GM19328 (cell line): ENCODE data around the gene FAM131A.

Experiments used
- ATAC-seq: cut with Tn5 transposase; IDR thresholded peaks from one replicate; pipeline ENCODE4 v1.9.1; 2021; ENCODE audit warnings: mild to moderate bottlenecking, moderate library complexity; ENCODE audit not compliant: unreplicated experiment

FAM131A gene

DNA sequence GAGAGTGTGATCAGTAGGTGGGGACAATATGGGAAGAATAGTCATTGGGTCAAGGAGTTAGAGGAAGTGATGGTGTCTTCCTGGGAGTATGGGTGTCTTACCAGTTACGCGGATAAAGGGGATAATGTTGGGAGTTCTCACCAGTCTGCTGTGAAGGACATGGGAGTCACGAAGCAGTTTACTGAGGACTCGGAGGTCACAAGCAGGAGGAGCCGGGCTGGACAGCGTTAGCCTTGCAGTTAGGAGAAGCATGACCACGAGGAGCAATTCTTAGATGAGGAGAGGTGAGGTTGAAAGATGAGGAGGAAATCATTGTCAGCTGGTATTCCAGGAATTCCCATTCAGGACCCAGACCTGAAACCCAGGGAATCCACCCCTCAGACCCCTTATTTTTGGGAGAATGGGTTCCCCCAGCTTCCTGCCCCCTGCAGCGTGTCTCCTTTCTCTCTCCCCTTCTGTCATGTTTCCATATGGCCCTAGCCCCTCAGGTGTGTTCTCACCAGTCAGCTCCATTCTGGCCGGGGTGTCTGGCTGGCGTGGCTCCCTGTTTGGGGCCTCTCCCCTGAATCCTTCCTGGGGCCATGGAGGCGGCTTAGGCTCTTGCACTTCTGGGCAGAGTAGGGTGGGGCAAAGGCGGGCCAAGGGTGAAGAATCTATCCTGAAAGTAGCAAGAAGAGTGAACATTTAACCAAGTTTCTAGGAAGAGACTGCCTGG, 38.5 kb downstream of the FAM131A start:
- ATAC-seq = no peak

DNA sequence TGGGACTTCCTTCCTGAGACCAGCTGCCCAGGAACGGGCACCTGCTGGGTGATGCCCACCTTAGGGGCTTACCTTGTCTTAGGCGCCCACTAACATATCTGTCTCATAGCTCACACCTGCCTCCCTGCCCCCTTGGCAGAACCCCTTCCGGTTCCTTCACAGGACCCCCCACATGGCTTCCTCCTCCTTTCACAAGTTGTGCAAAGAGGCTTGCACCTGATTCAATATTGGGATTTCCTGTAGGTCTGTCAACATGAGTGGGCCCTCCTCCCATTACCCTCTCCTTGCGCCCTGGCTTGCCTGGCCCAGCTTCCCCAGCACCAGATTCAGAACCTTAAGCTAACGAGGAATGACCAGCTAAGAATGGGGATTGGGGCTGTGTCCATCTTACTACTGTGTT, 40.0 kb downstream of the FAM131A start:
- ATAC-seq = no peak

GRCh38 chr3:184377882-184378445, 40.6 kb downstream of the FAM131A start, which contains the start of gene THPO:
TSS of gene THPO (minus strand) at chr3:184378207. CDS start at chr3:184376259, 1,948 bp downstream.
- no peak for ATAC-seq

- no peak for ATAC-seq
Observed at GRCh38 chr3:184378651-184379357, 41.4 kb downstream of the FAM131A start.

GRCh38 chr3:184379358-184380184, 42.2 kb downstream of the FAM131A start, which contains the start of gene CHRD:
TSS of gene CHRD (plus strand) at chr3:184380054. CDS start at chr3:184380319, 265 bp downstream.
- no peak for ATAC-seq

DNA sequence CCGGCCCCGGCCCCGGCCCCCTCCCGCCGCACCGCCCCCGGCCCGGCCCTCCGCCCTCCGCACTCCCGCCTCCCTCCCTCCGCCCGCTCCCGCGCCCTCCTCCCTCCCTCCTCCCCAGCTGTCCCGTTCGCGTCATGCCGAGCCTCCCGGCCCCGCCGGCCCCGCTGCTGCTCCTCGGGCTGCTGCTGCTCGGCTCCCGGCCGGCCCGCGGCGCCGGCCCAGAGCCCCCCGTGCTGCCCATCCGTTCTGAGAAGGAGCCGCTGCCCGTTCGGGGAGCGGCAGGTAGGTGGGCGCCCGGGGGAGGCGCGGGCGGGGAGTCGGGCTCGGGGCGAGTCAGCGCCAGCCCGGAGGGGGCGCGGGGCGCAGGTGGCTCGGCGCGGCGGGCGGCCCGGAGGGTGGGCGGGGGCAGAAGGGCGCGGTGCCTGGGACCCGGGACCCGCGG, 42.8 kb downstream of the FAM131A start:
- ATAC-seq = no peak

DNA sequence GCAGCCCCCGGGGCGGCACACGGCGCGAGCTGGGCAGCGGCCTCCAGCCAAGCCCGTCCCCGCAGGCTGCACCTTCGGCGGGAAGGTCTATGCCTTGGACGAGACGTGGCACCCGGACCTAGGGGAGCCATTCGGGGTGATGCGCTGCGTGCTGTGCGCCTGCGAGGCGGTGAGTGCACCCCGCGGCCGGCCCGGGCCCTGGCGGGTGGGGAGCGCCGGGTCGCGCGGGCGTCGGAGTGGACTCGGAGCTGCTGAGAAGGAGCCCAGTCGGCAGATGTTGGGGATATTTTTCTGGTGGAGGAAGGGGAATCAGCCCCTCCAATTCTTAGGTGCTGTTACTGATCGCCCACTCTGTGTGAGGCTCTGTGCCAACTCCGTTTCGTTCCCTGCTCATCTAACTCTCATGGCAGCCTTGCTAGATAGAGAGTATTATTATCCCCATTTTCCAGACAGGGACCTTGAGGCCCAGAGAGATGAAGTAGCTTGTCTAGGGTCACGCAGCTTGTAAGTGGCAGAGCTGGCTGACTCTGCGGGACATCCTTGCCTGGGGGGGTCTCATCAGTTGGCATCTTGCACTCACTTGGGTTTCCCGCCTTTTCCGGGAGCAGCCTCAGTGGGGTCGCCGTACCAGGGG, 43.3 kb downstream of the FAM131A start:
- ATAC-seq = no peak

DNA sequence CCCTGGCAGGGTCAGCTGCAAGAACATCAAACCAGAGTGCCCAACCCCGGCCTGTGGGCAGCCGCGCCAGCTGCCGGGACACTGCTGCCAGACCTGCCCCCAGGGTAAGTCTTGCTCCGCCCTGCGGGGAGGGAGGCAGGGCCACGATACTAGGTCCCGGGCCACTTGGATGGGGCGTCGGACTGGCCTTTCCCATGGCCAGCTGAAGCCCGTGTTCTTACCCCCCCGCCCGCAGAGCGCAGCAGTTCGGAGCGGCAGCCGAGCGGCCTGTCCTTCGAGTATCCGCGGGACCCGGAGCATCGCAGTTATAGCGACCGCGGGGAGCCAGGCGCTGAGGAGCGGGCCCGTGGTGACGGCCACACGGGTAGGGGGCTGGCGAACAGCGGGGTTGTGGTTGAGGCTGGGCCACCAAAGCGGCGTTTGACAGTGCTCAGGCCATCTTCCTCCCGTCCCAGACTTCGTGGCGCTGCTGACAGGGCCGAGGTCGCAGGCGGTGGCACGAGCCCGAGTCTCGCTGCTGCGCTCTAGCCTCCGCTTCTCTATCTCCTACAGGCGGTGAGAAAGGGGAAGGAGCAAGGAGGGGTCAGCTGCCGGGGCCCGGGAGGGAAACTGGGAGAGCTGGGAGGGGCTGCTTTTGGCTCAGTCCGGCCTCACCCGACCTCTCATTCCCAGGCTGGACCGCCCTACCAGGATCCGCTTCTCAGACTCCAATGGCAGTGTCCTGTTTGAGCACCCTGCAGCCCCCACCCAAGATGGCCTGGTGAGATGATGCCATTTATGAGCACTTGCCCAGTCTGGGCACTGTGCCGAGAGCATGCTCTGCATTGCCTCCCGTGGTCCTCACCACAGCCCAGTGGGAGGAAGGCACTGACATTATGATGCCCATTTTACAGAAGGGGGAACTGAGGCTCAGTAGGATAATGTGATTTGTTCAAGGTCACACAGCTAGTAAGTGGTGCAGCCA, 44.1 kb downstream of the FAM131A start:
- no peak for ATAC-seq

- ATAC-seq = no peak
Observed at GRCh38 chr3:184382326-184383032, 45.1 kb downstream of the FAM131A start.

- ATAC-seq = no peak
Observed at GRCh38 chr3:184383033-184383740, 45.8 kb downstream of the FAM131A start.

DNA sequence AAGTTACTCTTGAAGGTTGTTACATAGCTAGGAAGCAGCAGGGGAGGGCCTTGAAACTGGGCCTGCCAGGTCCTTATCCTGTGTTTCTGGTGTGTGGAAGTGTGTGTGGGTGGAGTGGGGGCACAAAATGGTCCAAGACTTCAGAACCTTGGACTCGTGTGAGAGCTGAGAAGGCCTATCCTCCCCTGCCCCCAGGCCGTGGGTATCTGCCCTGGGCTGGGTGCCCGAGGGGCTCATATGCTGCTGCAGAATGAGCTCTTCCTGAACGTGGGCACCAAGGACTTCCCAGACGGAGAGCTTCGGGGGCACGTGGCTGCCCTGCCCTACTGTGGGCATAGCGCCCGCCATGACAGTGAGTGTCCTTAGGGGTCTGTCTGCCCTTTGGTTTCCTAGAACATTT, 46.9 kb downstream of the FAM131A start:
- no peak for ATAC-seq

DNA sequence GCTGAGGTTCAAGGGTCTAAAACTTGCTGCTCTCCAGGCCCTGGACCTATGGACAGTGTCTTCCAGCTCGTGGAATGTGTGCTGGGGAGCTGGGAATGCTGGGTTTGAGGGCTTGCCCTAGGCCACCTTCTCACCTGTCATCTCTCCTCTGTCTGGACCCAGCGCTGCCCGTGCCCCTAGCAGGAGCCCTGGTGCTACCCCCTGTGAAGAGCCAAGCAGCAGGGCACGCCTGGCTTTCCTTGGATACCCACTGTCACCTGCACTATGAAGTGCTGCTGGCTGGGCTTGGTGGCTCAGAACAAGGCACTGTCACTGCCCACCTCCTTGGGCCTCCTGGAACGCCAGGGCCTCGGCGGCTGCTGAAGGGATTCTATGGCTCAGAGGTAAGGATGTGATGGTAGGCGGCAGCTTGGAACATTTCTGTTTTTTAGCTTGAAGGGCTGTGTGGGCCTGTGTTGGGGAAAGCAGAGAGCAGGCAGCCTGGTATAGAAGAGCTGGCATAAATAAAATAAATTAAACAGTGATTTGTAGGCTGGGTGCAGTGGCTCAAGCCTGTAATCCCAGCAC, 47.5 kb downstream of the FAM131A start:
- ATAC-seq = no peak

DNA sequence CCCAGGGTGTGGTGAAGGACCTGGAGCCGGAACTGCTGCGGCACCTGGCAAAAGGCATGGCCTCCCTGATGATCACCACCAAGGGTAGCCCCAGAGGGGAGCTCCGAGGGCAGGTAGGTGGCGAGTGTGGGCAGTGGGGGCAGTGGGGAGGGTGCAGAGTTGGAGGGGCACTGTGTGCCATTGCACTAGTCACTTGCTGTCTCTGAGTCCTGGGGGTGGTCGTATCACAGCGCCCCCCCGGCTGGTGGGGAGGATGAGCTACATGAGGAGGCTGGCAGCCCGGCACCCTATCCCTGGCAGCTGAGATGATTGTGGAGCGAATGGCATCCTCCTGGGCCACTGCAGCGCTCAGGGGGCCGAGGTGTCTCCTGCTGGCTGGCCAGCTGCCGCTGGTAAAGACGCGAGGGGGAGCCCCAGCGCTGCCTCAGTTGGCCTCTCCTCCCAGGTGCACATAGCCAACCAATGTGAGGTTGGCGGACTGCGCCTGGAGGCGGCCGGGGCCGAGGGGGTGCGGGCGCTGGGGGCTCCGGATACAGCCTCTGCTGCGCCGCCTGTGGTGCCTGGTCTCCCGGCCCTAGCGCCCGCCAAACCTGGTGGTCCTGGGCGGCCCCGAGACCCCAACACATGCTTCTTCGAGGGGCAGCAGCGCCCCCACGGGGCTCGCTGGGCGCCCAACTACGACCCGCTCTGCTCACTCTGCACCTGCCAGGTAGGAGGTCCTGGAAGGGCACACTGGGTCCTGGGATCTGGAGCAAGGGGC, 48.8 kb downstream of the FAM131A start:
- no peak for ATAC-seq

DNA sequence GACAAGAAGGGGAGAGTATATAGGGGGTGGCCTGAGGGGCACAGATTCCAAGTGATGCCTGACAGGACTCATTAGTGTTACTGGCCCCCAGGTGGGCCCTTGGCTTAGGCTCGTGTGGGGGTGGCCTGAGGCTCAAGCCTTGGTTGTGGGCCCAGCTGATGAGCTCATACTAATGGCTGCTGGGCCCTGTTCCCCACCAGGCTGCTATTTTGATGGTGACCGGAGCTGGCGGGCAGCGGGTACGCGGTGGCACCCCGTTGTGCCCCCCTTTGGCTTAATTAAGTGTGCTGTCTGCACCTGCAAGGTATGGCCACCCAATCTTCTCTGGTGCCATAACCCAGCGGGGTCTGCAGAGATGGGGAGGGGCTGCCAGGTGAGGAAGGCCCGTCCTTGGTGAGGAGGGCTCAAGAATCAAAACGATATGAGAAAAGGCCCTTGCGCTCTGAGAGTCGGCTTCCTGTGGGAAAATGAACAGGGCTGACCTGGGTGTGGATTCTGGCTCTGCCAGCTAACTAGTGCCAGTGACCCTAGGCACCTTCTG, 49.8 kb downstream of the FAM131A start:
- no peak for ATAC-seq

DNA sequence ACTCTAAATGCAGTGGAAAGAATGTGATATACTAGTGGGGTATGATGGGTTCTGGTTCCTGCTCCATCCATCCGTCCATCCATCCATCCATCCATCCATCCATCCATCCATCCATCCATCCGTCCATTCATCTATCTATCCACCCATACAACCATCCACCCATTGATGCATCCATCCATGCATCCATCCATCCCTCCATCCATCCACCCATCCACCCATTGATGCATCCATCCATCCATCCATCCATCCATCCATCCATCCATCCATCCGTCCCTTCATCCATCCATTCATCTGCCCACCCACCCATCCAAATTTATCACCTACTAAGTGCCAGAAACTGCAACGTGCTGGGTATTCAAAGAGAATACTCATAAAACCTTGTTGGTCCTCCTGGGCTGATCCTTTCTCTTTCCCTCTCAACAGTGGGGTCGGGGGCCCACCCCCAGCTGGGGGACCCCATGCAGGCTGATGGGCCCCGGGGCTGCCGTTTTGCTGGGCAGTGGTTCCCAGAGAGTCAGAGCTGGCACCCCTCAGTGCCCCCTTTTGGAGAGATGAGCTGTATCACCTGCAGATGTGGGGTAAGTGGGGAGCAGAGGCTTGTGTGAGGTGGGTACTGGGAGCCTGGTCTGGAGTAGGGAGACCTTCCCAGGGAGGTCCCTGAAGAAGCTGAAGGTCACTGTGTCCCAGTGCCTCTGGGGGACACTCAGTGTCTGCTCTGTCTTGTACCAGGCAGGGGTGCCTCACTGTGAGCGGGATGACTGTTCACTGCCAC, 51.0 kb downstream of the FAM131A start:
- ATAC-seq = no peak

DNA sequence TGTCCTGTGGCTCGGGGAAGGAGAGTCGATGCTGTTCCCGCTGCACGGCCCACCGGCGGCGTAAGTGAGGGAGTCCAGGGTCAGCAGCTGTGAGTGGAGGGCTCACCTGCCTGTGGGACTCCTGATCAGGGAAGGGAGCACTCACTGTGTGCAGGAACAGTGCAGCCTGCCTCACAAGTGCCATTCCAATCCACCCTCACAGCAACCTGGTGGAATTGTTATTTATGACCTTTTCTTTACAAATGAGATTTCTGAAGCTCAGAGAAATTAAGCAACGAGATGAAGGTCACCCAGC, 51.5 kb downstream of the FAM131A start:
- no peak for ATAC-seq
